T-helper 2 cell treated with Interferon-gamma antibody and Interleukin-4, amounts not matched to agents 5 μg/mL and 100 μg/mL, for 36 hours (primary cell): ENCODE measurements around the gene MARK3.

Experiments used
- DNase-seq: peaks from one replicate; pipeline ENCODE4 v3.0.0; 2021; ENCODE audit warnings: low spot score
- H3K27ac Mint-ChIP-seq: one replicate; pipeline ENCODE4 v1.8.0; 2021; ENCODE audit warnings: mild to moderate bottlenecking, mixed read lengths
- H3K27me3 Mint-ChIP-seq: one replicate; pipeline ENCODE4 v1.8.0; 2021; ENCODE audit warnings: low read depth, mixed read lengths
- H3K36me3 Mint-ChIP-seq: one replicate; pipeline ENCODE4 v1.8.0; 2021; ENCODE audit warnings: low read depth, mixed read lengths
- H3K4me1 Mint-ChIP-seq: one replicate; pipeline ENCODE4 v1.8.0; 2021; ENCODE audit warnings: low read depth, mixed read lengths
- H3K4me3 Mint-ChIP-seq: one replicate; pipeline ENCODE4 v1.8.0; 2022; ENCODE audit warnings: mild to moderate bottlenecking, moderate library complexity, mixed read lengths
- H3K9me3 Mint-ChIP-seq: one replicate; pipeline ENCODE4 v1.8.0; 2021; ENCODE audit warnings: mixed read lengths

Gene MARK3

DNA sequence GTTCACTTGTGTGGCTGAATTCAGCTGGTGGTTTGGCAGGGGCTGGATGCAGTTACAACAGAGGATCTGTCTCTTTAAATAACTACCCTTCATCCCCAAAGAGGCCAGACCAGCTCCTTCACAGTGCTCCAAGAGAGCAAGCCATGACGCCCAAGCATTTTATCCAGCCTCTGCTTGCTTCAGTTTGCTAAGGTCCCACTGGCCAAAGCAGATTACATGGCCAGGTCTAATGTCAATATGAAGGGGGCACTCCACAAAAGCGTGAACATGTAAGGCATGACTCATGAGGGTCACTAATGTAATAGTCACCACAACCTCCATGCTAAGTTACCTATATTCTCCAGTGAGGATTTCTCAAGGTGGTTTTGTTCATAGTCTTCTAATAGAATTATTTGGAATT, 62.9 kb downstream of the MARK3 start:
- Mint-ChIP-seq H3K4me1 (peaks cover 14% of the 10 kb centered on the region), H3K36me3 (peaks cover 7% of the 10 kb centered on the region), H3K27ac (no peak overlapping the region), H3K4me3 (no peak overlapping the region), H3K27me3 (no peaks in the 10 kb centered on the region), H3K9me3 (no peaks in the 10 kb centered on the region)
- DNase-seq = no peak

DNA sequence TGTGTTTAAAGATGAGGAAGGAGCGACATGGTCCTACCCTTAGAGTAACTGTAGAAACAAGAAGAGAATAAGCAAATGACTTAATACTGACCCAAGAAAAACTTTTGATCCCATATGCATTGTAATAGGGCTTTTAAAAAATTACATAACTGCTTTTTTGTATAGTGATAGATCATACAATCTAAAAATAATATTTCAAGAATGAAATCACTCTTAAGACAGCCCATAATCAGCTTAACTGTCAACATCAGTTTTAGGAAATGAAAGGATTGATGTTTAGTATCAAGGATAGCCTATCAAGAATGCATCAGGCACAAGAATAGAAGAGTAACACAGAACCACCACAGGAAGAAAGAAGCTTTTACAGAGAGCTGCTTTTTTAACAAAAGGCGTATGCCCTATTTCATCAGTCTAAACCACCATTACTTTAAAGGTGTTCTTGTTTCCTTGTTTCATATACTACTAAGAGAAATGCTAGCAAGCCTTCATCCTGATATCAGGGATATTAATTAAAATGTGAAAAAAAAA, 64.5 kb downstream of the MARK3 start:
- Mint-ChIP-seq H3K4me3 (no peak overlapping the region), H3K27me3 (no peaks in the 10 kb centered on the region), H3K27ac (no peak overlapping the region), H3K9me3 (no peaks in the 10 kb centered on the region), H3K4me1 (peaks cover 11% of the 10 kb centered on the region), H3K36me3 (peaks cover 3% of the 10 kb centered on the region)
- DNase-seq = no peak

GRCh38 chr14:103450416-103450815, 65.2 kb downstream of the MARK3 start:
- Mint-ChIP-seq H3K4me3 (no peak overlapping the region), H3K9me3 (no peaks in the 10 kb centered on the region), H3K27ac (no peak overlapping the region), H3K27me3 (no peaks in the 10 kb centered on the region), H3K4me1 (peaks cover 5% of the 10 kb centered on the region), H3K36me3 (peaks cover 3% of the 10 kb centered on the region)
- DNase-seq = no peak

- H3K27me3 Mint-ChIP-seq = no peaks in the 10 kb centered on the region
- peaks cover 7% of the 10 kb centered on the region for H3K36me3 Mint-ChIP-seq
- no peak overlapping the region for H3K4me3 Mint-ChIP-seq
- no peaks in the 10 kb centered on the region for H3K9me3 Mint-ChIP-seq
- H3K27ac Mint-ChIP-seq = no peak overlapping the region
- DNase-seq = no peak
- H3K4me1 Mint-ChIP-seq = peaks cover 9% of the 10 kb centered on the region
Observed at GRCh38 chr14:103451401-103451800, 66.2 kb downstream of the MARK3 start.

GRCh38 chr14:103453791-103454190, 68.6 kb downstream of the MARK3 start:
- DNase-seq = no peak
- Mint-ChIP-seq H3K4me3 (no peak overlapping the region), H3K4me1 (peaks cover 10% of the 10 kb centered on the region), H3K9me3 (no peaks in the 10 kb centered on the region), H3K27me3 (no peaks in the 10 kb centered on the region), H3K27ac (no peak overlapping the region), H3K36me3 (peaks cover 12% of the 10 kb centered on the region)

DNA sequence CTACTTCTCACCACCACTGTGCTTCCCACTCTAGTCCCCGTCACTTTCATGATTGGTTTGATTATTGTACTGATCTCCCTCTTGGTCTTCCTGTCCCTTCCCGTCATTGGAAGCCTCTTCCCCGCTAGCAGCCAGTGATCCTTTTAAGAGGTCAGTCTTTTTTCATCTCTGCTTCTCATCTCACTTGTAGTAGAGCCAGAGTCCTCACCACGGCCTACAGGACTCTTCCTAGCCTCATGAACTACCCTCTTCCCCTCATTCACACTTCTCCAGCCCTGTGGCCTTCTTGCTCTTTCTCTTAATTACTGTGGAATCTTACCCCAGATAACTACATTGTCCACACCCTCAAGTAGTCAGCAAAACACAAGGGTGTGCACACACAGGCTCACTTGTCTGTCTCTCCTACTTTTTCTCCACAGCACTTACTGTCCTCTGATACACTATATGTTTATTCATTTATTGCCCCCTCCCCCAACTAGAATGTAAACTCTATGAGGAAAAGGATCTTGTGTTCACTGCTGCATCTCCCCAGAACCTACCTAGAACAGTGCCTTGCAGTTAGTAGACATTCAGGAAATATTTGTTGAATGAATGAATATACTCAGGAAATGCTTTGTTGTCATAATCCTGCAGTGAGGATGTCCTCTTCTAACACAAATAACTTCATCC, 71.1 kb downstream of the MARK3 start:
- Mint-ChIP-seq H3K4me1 (peaks cover 9% of the 10 kb centered on the region), H3K27me3 (no peaks in the 10 kb centered on the region)
- no peak for DNase-seq

GRCh38 chr14:103460415-103460814, 75.2 kb downstream of the MARK3 start:
- Mint-ChIP-seq H3K27me3 (no peaks in the 10 kb centered on the region), H3K9me3 (no peaks in the 10 kb centered on the region), H3K36me3 (peaks cover 32% of the 10 kb centered on the region)

More for the DNA sequence above, 71.1 kb downstream of the MARK3 start:
- Mint-ChIP-seq H3K4me3 (no peak overlapping the region), H3K36me3 (peaks cover 14% of the 10 kb centered on the region), H3K27ac (peak overlapping the region; percentile 12), H3K9me3 (no peaks in the 10 kb centered on the region)

DNA sequence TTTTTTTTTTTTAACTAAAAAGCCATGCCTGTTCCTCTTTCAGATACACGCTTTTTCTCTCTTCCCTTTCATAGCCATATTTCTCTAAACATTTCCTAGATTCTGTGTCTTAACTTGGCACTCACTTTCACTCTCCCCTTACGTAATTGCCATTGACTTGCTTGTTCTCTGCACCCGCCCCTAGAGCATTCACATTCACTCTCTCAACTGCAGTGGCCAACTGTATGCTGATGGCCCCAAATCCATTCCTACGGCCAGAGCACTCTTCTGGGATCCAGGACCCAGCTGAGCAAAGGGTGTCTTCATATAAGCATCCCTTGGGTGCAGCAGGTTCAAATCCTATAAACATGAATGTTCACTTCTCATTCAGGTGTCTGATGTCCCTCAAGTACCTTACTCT, 77.9 kb downstream of the MARK3 start:
- Mint-ChIP-seq H3K27ac (no peak overlapping the region), H3K4me1 (peaks cover 3% of the 10 kb centered on the region), H3K9me3 (no peaks in the 10 kb centered on the region), H3K4me3 (no peak overlapping the region), H3K36me3 (peaks cover 32% of the 10 kb centered on the region), H3K27me3 (no peaks in the 10 kb centered on the region)
- DNase-seq = no peak

More at GRCh38 chr14:103460415-103460814, 75.2 kb downstream of the MARK3 start:
- DNase-seq = no peak
- Mint-ChIP-seq H3K27ac (no peak overlapping the region), H3K4me1 (peaks cover 8% of the 10 kb centered on the region), H3K4me3 (no peak overlapping the region)

DNA sequence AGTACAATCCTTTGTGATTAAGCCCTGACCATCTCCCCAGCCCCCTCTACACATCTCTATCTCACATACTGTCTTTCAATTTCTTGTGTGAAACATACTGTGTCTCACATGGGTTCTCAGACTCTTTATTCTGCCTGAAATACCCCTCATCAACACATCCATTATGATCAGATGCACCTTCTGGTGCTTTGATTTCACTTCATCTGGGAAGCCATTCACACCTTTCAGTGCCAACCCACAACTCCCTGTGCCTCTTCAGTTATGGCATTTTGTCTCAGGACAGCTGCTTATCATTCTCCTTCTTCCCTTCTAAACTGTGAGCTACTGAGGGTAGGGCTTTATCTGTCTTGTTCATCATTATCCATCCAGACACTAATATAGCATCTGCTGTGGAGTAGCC, 78.6 kb downstream of the MARK3 start:
- no peak for DNase-seq
- H3K27me3 Mint-ChIP-seq = no peaks in the 10 kb centered on the region

GRCh38 chr14:103472939-103473338, 87.7 kb downstream of the MARK3 start:
- H3K27me3 Mint-ChIP-seq = no peaks in the 10 kb centered on the region
- DNase-seq = no peak
- no peaks in the 10 kb centered on the region for H3K4me1 Mint-ChIP-seq
- peaks cover 40% of the 10 kb centered on the region for H3K36me3 Mint-ChIP-seq
- no peak overlapping the region for H3K27ac Mint-ChIP-seq
- H3K9me3 Mint-ChIP-seq = no peaks in the 10 kb centered on the region
- no peak overlapping the region for H3K4me3 Mint-ChIP-seq

More for the DNA sequence above, 78.6 kb downstream of the MARK3 start:
- Mint-ChIP-seq H3K9me3 (no peaks in the 10 kb centered on the region), H3K27ac (no peak overlapping the region), H3K36me3 (peaks cover 36% of the 10 kb centered on the region), H3K4me3 (no peak overlapping the region), H3K4me1 (peaks cover 3% of the 10 kb centered on the region)

GRCh38 chr14:103474893-103475292, 89.7 kb downstream of the MARK3 start:
- Mint-ChIP-seq H3K27ac (no peak overlapping the region), H3K4me1 (no peaks in the 10 kb centered on the region), H3K36me3 (peaks cover 37% of the 10 kb centered on the region), H3K4me3 (no peak overlapping the region), H3K27me3 (no peaks in the 10 kb centered on the region), H3K9me3 (no peaks in the 10 kb centered on the region)
- DNase-seq = no peak

DNA sequence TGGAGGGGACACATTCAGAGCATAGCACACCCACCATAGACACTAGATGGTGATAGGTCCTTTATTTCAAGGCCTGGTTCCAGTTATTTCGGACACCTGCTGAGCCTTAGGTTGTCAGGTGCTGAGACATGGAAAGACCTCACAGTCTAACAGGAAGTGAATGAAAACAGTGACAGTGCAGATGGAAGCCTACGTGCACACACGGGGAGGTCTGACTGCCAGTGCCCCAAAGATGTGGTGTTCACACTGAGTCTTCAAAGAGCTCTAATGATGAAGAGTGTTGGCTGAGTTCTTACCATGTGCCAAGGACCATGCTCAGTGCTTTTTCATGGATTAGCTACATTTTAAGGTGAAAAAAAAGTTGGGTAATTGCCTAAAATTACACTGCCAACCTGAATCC, 90.8 kb downstream of the MARK3 start:
- no peaks in the 10 kb centered on the region for H3K9me3 Mint-ChIP-seq
- H3K4me3 Mint-ChIP-seq = no peak overlapping the region
- peaks cover 10% of the 10 kb centered on the region for H3K4me1 Mint-ChIP-seq
- no peaks in the 10 kb centered on the region for H3K27me3 Mint-ChIP-seq
- no peak for DNase-seq
- peaks cover 40% of the 10 kb centered on the region for H3K36me3 Mint-ChIP-seq
- no peak overlapping the region for H3K27ac Mint-ChIP-seq

- Mint-ChIP-seq H3K27me3 (no peaks in the 10 kb centered on the region), H3K4me3 (no peak overlapping the region), H3K4me1 (peaks cover 14% of the 10 kb centered on the region), H3K36me3 (peaks cover 41% of the 10 kb centered on the region), H3K9me3 (no peaks in the 10 kb centered on the region), H3K27ac (no peak overlapping the region)
- no peak for DNase-seq
Observed at GRCh38 chr14:103476631-103477030, 91.4 kb downstream of the MARK3 start.

DNA sequence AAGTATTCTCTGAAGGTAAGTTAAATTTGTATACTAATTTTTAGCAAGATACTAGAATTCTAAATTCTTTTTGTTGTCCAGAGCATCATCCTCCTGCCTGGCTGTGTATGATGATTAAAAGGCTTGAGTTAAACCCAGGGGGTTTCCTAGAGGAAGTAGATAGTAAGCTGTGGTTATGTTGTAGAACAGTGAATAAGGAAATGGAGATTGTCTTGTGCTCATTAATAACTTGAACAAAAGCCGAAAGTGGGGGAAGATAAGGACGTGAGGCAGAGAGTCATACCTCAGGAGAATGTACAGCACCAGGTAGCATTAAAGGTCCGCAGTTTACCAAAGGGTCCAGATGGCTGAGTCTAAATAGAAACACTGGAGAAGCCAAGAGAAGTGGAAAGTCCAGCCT, 95.4 kb downstream of the MARK3 start:
- peak overlapping the region; percentile 31 for H3K4me3 Mint-ChIP-seq
- H3K36me3 Mint-ChIP-seq = peaks cover 32% of the 10 kb centered on the region
- DNase-seq = no peak
- H3K9me3 Mint-ChIP-seq = no peaks in the 10 kb centered on the region
- peak overlapping the region; percentile 77 for H3K27ac Mint-ChIP-seq
- no peaks in the 10 kb centered on the region for H3K27me3 Mint-ChIP-seq
- H3K4me1 Mint-ChIP-seq = peaks cover 14% of the 10 kb centered on the region

DNA sequence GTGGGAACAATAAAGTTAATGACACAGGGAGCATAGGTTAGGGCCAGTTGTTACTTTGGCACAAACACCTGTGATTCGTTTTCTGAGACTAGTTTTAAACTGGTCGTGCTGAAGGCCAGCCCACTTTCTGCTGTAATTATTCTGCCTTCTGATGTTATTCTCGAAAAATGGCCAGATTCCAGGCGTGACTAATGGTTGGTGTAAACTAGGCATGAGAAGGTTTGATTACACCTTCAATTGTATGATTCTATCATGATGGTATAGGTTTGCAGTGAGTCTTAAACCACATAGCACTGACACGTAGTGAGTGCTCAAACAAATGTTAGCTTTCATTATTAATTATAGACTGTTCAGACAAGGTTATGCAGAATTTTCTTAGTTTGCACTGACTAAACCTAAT, 98.4 kb downstream of the MARK3 start:
- H3K27ac Mint-ChIP-seq = no peak overlapping the region
- H3K4me1 Mint-ChIP-seq = peaks cover 14% of the 10 kb centered on the region
- DNase-seq = no peak
- H3K9me3 Mint-ChIP-seq = no peaks in the 10 kb centered on the region
- no peak overlapping the region for H3K4me3 Mint-ChIP-seq
- H3K36me3 Mint-ChIP-seq = peaks cover 23% of the 10 kb centered on the region
- no peaks in the 10 kb centered on the region for H3K27me3 Mint-ChIP-seq
